Parathyroid adenoma (tissue), 2 donors: ENCODE results near the gene THSD4.
A peak's percentile ranks its signal among the peaks of the same experiment; 100 is the strongest.

Experiments used
- H2AFZ ChIP-seq: fragments of 300-600 bp; sonication (generic); one replicate; pipeline ENCODE4 v1.7.0; 2017; ENCODE audit warnings: antibody characterized with exemption, mild to moderate bottlenecking
- H3K27ac ChIP-seq: fragments of 300-600 bp; sonication (generic); one replicate; pipeline ENCODE4 v1.7.0; 2017
- H3K27me3 ChIP-seq: fragments of 300-600 bp; sonication (generic); one replicate; pipeline ENCODE4 v1.7.0; 2017; ENCODE audit warnings: low read length; ENCODE audit not compliant: control insufficient read depth, insufficient read depth
- H3K36me3 ChIP-seq: fragments of 300-600 bp; sonication (generic); one replicate; pipeline ENCODE4 v1.7.0; 2017; ENCODE audit warnings: low read length; ENCODE audit not compliant: control insufficient read depth, insufficient read depth
- H3K4me1 ChIP-seq: fragments of 300-600 bp; sonication (generic); one replicate; pipeline ENCODE4 v1.7.0; 2017; ENCODE audit warnings: control low read depth
- H3K4me2 ChIP-seq: fragments of 300-600 bp; sonication (generic); one replicate; pipeline ENCODE4 v1.7.0; 2017; ENCODE audit warnings: low read length
- H3K4me3 ChIP-seq: fragments of 300-600 bp; sonication (generic); one replicate; pipeline ENCODE4 v1.7.0; 2017; ENCODE audit warnings: low read depth, low read length
- H3K79me2 ChIP-seq: fragments of 300-600 bp; sonication (generic); one replicate; pipeline ENCODE4 v1.7.0; 2017; ENCODE audit warnings: control low read depth
- H3K9ac ChIP-seq: fragments of 300-600 bp; sonication (generic); one replicate; pipeline ENCODE4 v1.7.0; 2017; ENCODE audit warnings: mild to moderate bottlenecking
- H3K9me3 ChIP-seq: fragments of 300-600 bp; sonication (generic); one replicate; pipeline ENCODE4 v1.7.0; 2017; ENCODE audit warnings: low read length; ENCODE audit not compliant: control insufficient read depth
- TF ChIP-seq, protein P1 (sequence below): fragments of 300-600 bp; sonication (generic); IDR thresholded peaks from one replicate; pipeline ENCODE4 v1.7.0; 2017; ENCODE audit warnings: antibody characterized with exemption, mild to moderate bottlenecking
- donor health status: primary hyperparathyroidism.

Gene THSD4

GRCh38 chr15:71454462-71454996 is 339.3 kb downstream of the THSD4 start:
- no peaks in the 10 kb centered on the region for H3K9me3 ChIP-seq
- H3K27ac ChIP-seq = no peak overlapping the region
- H2AFZ ChIP-seq = no peak overlapping the region
- H3K4me1 ChIP-seq = no peaks in the 10 kb centered on the region
- no peaks in the 10 kb centered on the region for H3K27me3 ChIP-seq
- TF ChIP-seq, protein P1, sequence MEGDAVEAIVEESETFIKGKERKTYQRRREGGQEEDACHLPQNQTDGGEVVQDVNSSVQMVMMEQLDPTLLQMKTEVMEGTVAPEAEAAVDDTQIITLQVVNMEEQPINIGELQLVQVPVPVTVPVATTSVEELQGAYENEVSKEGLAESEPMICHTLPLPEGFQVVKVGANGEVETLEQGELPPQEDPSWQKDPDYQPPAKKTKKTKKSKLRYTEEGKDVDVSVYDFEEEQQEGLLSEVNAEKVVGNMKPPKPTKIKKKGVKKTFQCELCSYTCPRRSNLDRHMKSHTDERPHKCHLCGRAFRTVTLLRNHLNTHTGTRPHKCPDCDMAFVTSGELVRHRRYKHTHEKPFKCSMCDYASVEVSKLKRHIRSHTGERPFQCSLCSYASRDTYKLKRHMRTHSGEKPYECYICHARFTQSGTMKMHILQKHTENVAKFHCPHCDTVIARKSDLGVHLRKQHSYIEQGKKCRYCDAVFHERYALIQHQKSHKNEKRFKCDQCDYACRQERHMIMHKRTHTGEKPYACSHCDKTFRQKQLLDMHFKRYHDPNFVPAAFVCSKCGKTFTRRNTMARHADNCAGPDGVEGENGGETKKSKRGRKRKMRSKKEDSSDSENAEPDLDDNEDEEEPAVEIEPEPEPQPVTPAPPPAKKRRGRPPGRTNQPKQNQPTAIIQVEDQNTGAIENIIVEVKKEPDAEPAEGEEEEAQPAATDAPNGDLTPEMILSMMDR = no peak
- no peak overlapping the region for H3K4me2 ChIP-seq
- H3K9ac ChIP-seq = no peak overlapping the region
- H3K36me3 ChIP-seq = no peaks in the 10 kb centered on the region
- no peaks in the 10 kb centered on the region for H3K79me2 ChIP-seq
- no peak overlapping the region for H3K4me3 ChIP-seq

DNA sequence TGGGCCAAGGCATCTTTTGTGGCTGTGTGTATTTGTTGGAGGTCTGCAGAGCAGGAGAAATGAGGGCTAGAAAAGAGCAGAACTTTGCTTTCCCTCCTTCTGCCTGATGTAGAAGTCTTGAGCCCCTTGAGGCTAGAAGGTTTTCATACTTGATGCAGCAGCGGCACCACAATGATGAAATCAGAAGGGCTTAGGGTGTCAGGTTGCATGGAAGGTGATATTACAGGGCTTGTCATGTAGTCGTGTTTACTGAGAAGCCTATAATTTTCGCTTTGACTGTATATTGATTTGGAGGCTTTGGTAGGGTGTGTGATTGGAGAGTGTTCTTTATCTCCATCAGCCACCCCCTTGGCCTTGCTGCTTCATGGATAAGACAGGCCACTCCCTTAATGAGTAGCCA is 339.8 kb downstream of the THSD4 start:
- no peaks in the 10 kb centered on the region for H3K9me3 ChIP-seq
- no peak overlapping the region for H3K9ac ChIP-seq
- no peaks in the 10 kb centered on the region for H3K27me3 ChIP-seq
- H2AFZ ChIP-seq = peak overlapping the region; percentile 11
- H3K4me3 ChIP-seq = no peak overlapping the region
- TF ChIP-seq, protein P1 = no peak
- no peaks in the 10 kb centered on the region for H3K4me1 ChIP-seq
- no peaks in the 10 kb centered on the region for H3K79me2 ChIP-seq
- H3K36me3 ChIP-seq = no peaks in the 10 kb centered on the region
- H3K4me2 ChIP-seq = no peak overlapping the region
- H3K27ac ChIP-seq = no peak overlapping the region

GRCh38 chr15:71455878-71456277 is 340.6 kb downstream of the THSD4 start:
- TF ChIP-seq, protein P1 = no peak
- no peaks in the 10 kb centered on the region for H3K4me1 ChIP-seq
- H3K36me3 ChIP-seq = no peaks in the 10 kb centered on the region
- H3K9ac ChIP-seq = no peak overlapping the region
- no peak overlapping the region for H2AFZ ChIP-seq
- H3K4me3 ChIP-seq = no peak overlapping the region
- H3K4me2 ChIP-seq = no peak overlapping the region
- H3K79me2 ChIP-seq = no peaks in the 10 kb centered on the region
- H3K9me3 ChIP-seq = no peaks in the 10 kb centered on the region
- no peaks in the 10 kb centered on the region for H3K27me3 ChIP-seq
- H3K27ac ChIP-seq = no peak overlapping the region

DNA sequence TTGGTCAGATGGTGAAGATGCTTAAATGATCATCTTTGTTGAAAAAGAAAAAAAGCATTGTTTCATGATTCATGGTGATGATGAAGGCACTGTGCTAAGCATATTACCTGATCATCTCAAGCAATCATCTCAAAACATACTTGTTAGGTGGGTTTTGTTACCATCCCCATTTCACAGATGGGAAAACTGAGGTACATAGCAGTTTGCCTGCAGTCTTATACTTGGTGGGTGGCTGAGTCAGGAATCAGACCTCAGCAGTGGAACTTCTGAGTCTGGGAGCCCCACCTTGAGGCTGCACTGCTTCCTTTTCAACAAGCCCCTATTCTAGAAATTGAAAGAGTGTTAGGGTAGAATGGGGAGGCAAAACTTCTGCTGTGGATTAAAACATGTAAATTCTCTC is 341.1 kb downstream of the THSD4 start:
- Histone ChIP-seq H3K4me2 (no peak overlapping the region), H2AFZ (no peak overlapping the region), H3K9me3 (no peaks in the 10 kb centered on the region), H3K36me3 (no peaks in the 10 kb centered on the region), H3K9ac (no peak overlapping the region), H3K4me1 (no peaks in the 10 kb centered on the region), H3K4me3 (no peak overlapping the region), H3K27me3 (no peaks in the 10 kb centered on the region), H3K79me2 (no peaks in the 10 kb centered on the region), H3K27ac (no peak overlapping the region)
- TF ChIP-seq, protein P1 = no peak

- Histone ChIP-seq H3K9me3 (no peaks in the 10 kb centered on the region), H3K79me2 (no peaks in the 10 kb centered on the region), H3K4me1 (no peaks in the 10 kb centered on the region), H3K27ac (no peak overlapping the region), H3K36me3 (no peaks in the 10 kb centered on the region), H3K9ac (no peak overlapping the region), H2AFZ (no peak overlapping the region), H3K27me3 (no peaks in the 10 kb centered on the region), H3K4me2 (no peak overlapping the region), H3K4me3 (no peak overlapping the region)
- TF ChIP-seq, protein P1 = no peak
Observed at GRCh38 chr15:71456811-71457210, 341.5 kb downstream of the THSD4 start.
